HG03064 (cell line): ENCODE data around the gene BCL3.
"Not testable (repeated sequence)": the region's sequence is repeated elsewhere in the genome, so short reads cannot be mapped to it uniquely, and the experiment has no call there.

Experiments used
- ATAC-seq: cut with Tn5 transposase; IDR thresholded peaks from one replicate; pipeline ENCODE4 v1.9.1; 2021; ENCODE audit warnings: low read depth; ENCODE audit not compliant: unreplicated experiment

The BCL3 gene

DNA sequence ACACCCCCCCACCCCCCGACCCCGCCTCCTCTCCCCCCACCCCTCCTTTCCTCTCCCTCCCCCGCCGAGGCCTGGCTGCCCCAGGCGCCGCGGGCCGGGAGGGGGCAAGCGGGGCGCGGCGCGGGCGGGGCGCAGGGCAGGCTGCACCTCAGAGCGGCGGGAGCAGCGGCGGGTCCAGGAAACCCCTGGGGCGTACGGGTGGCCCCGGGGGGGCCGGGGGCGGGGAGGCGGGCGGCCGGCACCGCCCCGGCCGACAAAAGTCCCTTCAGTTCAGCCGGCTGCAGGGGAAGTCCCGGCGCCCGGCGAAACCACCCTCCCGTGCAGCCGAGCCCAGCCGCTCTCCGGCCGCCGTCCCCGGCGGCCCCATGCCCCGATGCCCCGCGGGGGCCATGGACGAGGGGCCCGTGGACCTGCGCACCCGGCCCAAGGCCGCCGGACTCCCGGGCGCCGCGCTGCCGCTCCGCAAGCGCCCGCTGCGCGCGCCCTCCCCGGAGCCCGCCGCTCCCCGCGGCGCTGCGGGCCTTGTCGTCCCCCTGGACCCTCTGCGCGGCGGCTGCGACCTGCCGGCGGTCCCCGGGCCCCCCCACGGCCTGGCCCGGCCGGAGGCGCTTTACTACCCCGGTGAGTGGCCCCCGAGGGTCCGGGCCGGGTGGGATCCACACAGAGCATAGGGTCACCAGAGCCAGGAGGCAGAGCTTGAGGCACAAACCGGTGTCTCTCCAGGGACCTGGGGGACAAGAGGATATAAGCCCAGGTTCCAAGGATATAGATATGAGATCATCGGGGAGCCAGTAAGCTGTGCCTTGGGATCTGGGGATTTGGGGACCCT lies at the start of gene BCL3:
TSS of gene BCL3 (plus strand) at position 283 of the 829 bp plus-strand sequence. CDS start at position 366, 83 bp downstream.
- ATAC-seq, result no peak

GRCh38 chr19:44700547-44700946 lies 48.0 kb upstream of the BCL3 start:
- ATAC-seq, result no peak

DNA sequence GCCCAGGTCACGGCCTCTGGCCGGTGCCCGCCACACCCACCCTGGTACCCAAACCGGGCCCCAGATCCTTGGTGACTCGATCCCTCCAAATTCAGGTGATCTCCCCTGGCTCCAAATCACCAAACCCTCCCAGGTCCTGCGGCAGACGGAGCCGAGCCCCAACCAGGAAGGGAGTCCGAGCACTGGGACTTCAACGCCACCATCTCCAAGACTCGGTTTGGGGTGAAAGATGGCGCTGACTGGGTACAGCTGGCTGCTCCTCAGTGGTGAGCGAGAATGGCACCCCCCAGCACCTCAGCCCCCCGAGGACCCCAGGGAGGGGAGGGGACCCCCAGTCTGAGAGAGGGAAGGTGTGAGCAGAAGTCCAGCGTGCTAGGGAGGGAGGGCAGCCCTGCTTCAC lies 47.3 kb upstream of the BCL3 start:
- no peak for ATAC-seq

- no peak for ATAC-seq
These were observed 45.8 kb upstream of the BCL3 start for GRCh38 chr19:44702551-44703176.

DNA sequence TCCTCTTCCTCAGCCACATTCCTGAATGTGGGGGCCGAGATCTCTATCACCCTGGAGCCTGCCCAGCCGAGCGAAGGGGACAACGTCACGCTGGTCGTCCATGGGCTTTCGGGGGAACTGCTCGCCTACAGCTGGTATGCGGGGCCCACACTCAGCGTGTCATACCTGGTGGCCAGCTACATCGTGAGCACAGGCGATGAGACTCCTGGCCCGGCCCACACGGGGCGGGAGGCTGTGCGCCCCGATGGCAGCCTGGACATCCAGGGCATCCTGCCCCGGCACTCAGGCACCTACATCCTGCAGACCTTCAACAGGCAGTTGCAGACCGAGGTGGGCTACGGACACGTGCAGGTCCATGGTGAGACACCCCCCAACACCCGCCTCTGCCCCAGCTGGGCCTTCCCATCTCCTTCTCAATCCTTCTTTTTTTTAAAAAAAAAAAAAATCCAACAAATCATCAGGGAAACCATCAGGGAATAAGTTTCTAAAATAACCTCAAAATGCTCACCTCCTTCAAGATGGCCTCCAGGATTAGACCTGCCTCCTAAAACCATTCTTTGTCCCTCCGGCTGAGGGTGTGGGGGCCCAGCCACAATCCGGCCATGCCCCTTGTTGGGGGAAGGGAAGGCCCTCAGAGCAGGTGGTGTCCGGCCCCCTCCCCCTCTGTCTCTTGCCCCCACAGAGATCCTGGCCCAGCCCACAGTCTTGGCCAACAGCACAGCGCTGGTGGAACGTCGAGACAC lies 45.0 kb upstream of the BCL3 start:
- no peak for ATAC-seq

- no peak for ATAC-seq
These were observed 43.5 kb upstream of the BCL3 start for GRCh38 chr19:44704982-44705381.

- ATAC-seq, result no peak
These were observed 43.0 kb upstream of the BCL3 start for GRCh38 chr19:44705502-44706010.

- no peak for ATAC-seq
These were observed 41.8 kb upstream of the BCL3 start for GRCh38 chr19:44706506-44707236.

DNA sequence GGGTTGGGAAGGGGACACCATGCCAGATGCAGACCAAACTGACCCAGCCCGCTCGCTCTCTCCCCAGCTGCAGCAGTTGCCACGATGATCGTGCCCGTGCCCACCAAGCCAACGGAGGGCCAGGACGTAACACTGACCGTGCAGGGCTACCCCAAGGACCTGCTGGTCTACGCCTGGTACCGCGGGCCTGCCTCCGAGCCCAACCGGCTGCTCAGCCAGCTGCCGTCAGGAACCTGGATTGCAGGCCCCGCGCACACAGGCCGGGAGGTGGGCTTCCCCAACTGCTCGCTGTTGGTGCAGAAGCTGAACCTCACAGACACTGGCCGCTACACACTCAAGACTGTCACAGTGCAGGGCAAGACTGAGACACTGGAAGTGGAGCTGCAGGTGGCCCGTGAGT lies 40.7 kb upstream of the BCL3 start:
- no peak for ATAC-seq

- ATAC-seq, result no peak
These were observed 39.6 kb upstream of the BCL3 start for GRCh38 chr19:44708940-44709339.

GRCh38 chr19:44709434-44710266 lies 38.9 kb upstream of the BCL3 start:
- ATAC-seq, result not testable (repeated sequence)

DNA sequence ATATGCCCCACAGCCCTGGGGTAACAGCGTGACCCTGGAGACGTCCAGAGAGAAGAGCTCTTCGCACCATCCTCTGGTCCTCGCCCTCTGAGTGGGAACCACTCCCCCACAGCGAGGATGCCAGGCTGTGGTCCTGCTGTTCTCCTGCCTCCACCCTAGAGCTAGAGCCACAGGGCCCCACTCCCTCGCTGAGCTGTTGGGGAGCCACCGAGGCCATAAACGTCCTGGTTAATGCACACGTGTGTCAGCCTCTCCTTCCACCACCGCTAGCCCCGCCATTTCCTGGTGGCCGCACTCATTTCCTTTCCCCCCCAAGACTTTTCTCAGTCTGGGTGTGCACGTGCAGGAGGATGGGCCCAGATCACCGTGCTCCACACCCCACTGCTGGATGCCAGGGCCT lies 38.0 kb upstream of the BCL3 start:
- no peak for ATAC-seq

- no peak for ATAC-seq
These were observed 35.5 kb upstream of the BCL3 start for GRCh38 chr19:44712864-44713515.

GRCh38 chr19:44714597-44715169 lies 33.8 kb upstream of the BCL3 start:
- no peak for ATAC-seq

DNA sequence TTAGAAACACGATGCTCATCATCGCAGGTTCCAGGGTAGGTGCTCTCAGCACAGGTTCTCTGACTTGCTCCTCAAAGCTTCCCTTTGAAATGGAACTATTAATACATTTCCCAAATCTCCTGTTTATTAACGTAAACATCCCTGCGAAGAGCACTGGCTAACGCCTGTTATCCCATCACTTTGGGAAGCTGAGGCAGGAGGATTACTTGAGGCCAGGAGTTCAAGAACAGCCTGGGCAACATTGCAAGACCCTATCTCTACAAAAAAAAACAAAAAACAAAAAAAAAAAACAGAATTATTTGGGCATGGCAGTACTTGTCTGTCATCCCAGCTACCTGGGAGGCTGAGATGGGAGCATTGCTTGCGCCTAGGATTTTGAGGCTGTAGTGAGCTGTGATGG lies 30.9 kb upstream of the BCL3 start:
- ATAC-seq, result no peak

DNA sequence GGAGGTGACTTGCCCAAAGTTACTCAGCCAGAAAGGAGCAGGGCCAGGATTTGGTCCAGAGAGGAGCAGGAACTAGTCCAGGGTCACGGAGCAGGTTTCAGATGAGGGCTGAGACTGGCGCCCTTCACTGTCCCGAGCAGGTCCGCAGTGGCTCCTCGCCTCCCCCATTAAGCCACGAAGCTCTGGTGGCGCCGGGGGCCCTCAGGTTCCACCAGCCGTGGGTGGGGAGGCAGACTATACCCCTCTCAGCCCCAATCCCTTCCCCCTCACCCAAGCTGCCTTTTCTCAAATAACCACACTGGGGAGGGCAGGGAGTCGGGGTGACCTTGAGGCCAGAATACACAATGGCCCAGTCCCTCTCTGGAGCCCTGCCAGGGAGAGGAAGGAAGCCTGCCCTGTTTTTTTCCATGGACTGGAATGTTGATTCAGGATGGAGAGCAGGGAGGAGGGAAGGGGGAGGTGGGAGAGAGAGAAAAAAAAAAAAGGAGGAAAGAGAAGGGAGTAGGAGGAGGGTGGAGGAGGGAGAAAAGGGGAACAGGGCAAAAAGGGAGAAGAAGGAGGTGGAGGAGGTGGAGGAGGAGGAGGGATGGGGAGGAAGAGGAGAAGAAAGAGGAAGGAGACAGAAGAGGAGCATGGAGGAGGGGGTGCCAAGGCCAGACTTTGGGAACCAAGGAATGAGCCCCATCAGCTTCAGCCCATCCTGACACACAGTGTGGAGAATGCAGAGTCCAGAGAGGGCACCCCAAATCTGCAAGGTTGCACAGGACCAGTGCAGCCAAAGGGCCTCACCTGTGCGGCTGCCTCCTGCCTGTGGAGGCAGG lies 29.9 kb upstream of the BCL3 start:
- no peak for ATAC-seq

DNA sequence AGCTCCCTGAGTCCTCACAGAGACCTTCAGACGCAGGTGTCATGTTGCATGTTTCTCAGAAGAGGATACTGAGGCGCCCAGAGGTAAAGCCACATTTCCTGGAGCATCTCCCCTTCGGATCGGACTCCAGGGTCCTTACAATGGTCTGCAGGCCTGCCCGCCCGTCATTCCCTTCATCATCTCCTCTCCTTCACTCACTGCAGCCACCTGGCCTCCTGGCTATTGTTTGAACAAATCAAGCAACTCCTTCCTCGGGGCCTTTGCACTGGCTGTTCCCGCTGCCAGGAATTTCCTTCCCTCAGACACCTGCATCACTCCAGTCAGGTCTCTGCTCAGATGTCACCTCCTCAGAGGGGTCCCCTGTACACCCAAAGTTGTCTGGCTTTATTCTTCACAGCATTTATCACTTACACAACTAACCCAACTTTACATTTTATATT lies 29.2 kb upstream of the BCL3 start:
- ATAC-seq, result no peak

DNA sequence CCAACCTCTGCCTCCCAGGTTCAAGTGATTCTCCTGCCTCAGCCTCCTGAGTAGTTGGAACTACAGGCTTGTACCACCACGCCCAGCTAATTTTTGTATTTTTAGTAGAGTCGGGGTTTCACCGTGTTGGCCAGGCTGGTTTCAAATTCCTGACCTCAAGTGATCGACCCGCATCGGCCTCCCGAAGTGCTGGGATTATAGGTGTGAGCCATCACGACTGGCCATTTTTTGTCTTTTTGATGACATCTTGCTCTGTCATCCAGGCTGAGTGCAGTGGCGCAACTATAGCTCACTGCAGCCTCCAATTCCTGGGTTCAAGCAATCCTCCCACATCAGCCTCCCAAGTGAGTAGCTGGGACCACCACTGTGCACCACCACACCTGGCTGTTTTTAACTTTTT lies 28.1 kb upstream of the BCL3 start:
- ATAC-seq, result not testable (repeated sequence)
